Metanephros (tissue), 1 donor: ENCODE data around the gene MRPL28. TPM values are rescaled to one million over a fixed set of nuclear protein-coding genes. Genes with fewer than 3 reads are reported as not detected.

ENCODE experiments used
- total RNA-seq: library from RNA; depleted of rRNA; stranded (reverse); fragments of >200 nt; gene quantifications from one replicate; pipeline ENCODE4 v1.2.3, GENCODE V29; 2014

MRPL28 gene
- total RNA-seq, result 45.5 TPM

GRCh38 chr16:370443-370842 lies at the start of gene MRPL28:
Gene MRPL28 (minus strand): TSS chr16:370538. CDS start chr16:370218, 320 bp downstream.

GRCh38 chr16:401468-402348 lies 31.4 kb upstream of the MRPL28 start, which contains the start of gene DECR2:
Gene DECR2 (plus strand): TSS chr16:401885. CDS start chr16:401964, 79 bp downstream.

DNA sequence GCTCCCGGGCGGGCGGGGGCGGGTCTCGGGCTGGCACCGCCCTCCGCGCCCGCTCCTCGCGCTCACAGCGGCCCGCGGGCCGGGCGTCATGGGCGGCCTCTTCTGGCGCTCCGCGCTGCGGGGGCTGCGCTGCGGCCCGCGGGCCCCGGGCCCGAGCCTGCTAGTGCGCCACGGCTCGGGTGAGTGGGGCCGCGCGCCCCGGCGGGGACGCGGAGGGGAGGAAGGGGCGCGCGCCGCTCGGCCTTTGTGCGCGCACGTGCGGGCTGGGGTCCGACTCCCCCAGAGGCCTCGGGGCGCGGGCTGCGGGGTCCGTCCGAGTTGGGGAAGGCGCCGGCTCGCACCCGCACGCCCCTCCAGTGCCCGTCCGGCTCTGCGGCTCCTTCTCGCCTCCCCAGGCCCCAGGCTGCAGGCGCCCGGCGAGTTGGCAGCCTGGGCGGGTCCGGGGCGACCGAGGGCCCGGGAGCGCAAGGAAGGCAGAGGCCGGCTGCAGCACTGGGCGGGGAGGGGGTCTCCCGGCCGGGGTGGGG lies 26.9 kb upstream of the MRPL28 start, which contains the start of gene NME4:
TSS of gene NME4 (plus strand) at position 65 of the 527 bp plus-strand sequence. CDS start at position 89, 24 bp downstream.

GRCh38 chr16:381789-382717 lies 11.7 kb upstream of the MRPL28 start, which contains the start of gene PGAP6:
Gene PGAP6 (minus strand): TSS chr16:381978. CDS start chr16:381821, 157 bp downstream.

GRCh38 chr16:352547-353403 lies 17.6 kb downstream of the MRPL28 start, which contains the start of gene AXIN1:
Gene AXIN1 (minus strand): TSS chr16:352723. CDS start chr16:347025, 5,698 bp downstream.

Other genes starting within 250 kb of the MRPL28 start
- 31.1 TPM for gene NPRL3, start 231.9 kb downstream of the MRPL28 start, total RNA-seq
- 38.7 TPM for gene HBZ, start 217.9 kb downstream of the MRPL28 start, total RNA-seq
- gene HBM, start 204.6 kb downstream of the MRPL28 start, total RNA-seq, result 135 TPM
- gene HBA2, start 197.7 kb downstream of the MRPL28 start, total RNA-seq, result 14,996 TPM
- 5,051 TPM for gene HBA1, start 193.9 kb downstream of the MRPL28 start, total RNA-seq
- gene HBQ1, start 190.1 kb downstream of the MRPL28 start, total RNA-seq, result 6.5 TPM
- 93.1 TPM for gene LUC7L, start 141.1 kb downstream of the MRPL28 start, total RNA-seq
- 70.0 TPM for gene FAM234A, start 135.7 kb downstream of the MRPL28 start, total RNA-seq
- 4.9 TPM for gene RGS11, start 94.6 kb downstream of the MRPL28 start, total RNA-seq
- gene ARHGDIG, start 89.9 kb downstream of the MRPL28 start, total RNA-seq, result 1.6 TPM
- gene PDIA2, start 87.4 kb downstream of the MRPL28 start, total RNA-seq, result 0.47 TPM
- 14.8 TPM for gene AXIN1, start 17.8 kb downstream of the MRPL28 start, total RNA-seq
- 54.2 TPM for gene PGAP6, start 11.4 kb upstream of the MRPL28 start, total RNA-seq
- gene NME4, start 26.7 kb upstream of the MRPL28 start, total RNA-seq, result 40.1 TPM
- gene DECR2, start 31.3 kb upstream of the MRPL28 start, total RNA-seq, result 22.0 TPM
- 108 TPM for gene RAB11FIP3, start 55.1 kb upstream of the MRPL28 start, total RNA-seq
- gene CAPN15, start 157.2 kb upstream of the MRPL28 start, total RNA-seq, result 37.6 TPM
- gene PRR35, start 189.9 kb upstream of the MRPL28 start, total RNA-seq, result 9.4 TPM
- gene NHLRC4, start 196.5 kb upstream of the MRPL28 start, total RNA-seq, result 18.0 TPM
- gene PIGQ, start 199.4 kb upstream of the MRPL28 start, total RNA-seq, result 76.1 TPM
- gene RAB40C, start 219.5 kb upstream of the MRPL28 start, total RNA-seq, result 24.2 TPM